EH (cell line): ENCODE measurements around the gene THOC5.

ENCODE experiments used
- DNase-seq: peaks from one replicate; pipeline ENCODE4 v3.0.0-alpha.2; 2015; ENCODE audit warnings: low read depth

THOC5 gene

DNA sequence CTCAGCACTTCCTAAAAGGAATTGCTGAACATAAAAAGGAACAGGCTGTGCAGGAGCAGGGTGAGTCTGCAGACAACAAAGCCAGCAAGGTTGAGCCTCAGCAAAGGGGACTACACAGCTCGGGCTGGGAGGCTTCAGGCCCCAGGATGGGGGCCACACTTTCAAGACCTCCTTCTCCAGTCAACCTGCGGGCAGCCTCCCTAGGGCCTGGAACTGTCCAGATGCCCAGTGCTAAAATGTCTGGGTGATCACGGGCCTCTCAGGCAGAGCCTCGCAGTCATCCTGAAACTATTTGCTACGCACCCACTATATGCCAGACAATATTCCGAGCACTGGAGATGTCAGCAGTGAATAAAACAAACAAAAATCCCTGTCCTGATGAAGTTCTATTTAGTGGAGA lies 77.4 kb downstream of the THOC5 start:
- peak; percentile 17 for DNase-seq

DNA sequence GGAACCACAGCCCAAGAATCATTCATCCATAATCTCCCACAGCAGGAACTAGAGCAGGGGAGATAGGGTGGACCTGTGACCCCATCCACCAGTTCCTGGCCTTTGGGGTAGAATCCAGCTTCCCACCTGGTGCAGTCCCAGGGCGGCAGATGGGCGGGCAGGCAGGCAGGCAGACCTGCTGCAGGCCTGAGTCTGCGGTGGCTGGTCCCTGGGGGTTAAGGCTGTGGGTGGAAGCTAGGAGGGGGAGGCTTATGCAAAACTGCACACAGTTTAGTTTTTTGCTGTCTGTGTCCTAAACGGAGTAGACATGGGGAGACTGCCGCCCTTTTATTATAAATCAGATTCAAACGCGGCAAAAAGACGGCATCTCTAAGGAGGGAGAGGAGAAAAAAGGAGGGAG lies 78.0 kb downstream of the THOC5 start:
- DNase-seq: no peak

DNA sequence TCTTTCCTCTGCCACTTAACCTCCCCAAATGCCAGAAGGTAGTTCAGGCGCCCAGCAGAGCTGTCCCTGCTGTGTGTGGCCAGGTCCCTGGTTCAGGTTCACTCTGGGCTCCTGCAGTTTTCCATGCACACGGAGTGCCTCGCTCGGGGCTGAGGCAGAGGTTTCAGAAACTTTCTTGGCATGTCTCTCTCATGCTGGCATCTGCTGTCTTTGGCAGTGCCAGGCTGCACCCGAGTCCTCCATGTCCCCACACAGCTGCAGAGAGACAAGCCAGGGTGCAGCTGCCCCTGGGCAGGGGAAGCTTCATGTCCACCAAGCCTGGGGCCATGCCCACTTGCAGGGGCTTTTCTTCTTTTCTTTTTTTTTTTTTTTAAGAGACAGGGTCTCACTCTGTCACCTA lies 80.6 kb downstream of the THOC5 start:
- no peak for DNase-seq

DNA sequence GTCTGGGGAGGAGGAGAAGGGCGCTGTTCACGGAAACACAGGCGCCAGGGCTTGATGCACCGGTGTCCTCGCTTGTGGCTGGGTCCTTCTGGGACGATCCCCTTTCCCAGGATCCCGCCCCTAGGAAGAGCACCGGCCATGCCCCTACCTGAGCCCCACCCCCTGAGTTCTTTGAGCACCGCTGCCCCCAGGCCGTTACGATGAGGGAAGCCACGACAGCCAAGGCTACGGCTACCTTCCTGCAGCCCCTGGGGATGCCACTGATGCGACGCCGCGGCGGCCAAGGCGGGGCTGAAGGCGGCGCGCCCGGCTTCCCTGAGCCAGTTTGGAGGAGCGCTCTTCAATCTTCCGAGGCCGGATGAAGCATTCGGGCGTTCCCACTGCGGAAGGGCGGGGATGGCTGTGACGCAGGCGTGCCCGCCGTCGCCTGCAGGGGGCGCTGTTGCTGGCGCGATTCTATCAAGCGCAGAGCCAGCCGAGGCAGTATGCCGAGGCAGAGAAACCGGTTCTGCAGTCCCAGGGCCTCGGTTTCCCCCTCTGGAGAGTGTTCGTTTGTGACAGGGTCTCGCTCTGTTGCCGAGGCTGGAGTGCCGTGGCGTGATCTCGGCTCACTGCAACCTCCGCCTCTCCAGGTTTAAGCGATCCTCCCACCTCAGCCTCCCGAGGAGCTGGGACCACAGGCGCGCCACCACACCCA lies 83.2 kb downstream of the THOC5 start:
- DNase-seq: peak; percentile 42

DNA sequence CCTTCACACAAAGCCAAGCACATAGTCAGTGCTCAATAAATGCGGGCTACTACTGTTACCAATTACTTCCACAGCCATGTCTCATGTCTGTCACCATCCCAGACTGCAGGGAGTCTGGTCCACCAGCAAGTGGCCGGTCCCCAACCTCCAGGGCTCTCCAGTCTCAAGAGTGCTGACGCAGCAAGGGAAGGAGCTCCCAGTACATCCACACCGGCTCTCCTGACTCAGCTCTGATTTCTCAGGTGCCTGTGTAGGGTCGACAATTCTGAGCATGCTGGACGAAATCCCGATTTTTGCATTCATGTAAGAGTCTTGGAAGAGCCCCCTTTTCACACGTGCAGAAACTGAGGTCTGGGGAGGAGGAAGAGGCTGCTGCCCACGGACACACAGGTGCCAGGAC lies 83.8 kb downstream of the THOC5 start:
- no peak for DNase-seq

DNA sequence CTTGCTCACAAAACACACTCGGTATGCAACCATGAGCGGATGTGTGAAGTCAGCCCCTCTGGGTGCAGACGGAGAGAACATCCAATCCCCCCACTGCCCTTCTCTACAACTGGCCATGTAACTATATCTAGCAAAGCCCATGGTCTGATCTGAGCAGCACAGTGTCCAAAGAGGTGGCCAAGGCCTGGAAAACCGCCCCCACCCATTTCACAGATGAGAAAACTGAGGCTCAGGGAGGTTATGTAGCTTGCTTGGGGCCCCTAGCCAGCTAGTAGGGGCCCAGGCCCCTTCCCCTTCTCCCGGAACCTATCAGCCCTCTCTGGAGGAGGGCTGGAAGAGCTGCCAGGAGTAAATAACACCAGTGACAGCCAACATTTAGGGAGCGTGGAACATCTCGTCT lies 89.0 kb downstream of the THOC5 start:
- DNase-seq: no peak

DNA sequence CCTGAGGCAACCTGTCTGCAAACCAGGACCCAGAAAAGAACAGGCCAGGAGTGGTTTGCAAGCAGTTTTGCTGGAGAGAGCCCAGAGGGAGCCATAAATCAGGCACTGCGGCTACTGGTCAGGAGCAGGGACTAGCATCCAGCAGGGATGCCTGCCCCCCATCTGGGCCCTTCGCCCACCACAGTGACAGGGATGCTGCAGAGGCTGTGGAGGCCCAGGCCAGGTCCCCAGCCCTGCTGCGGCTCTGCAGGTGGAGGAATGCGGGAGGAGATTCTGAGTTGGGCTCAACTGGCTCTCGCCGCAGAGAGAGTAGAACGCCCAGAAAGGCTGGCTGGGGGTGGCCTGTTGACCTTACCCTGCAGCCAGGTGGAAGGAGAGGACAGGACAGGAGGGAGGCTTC lies 89.9 kb downstream of the THOC5 start:
- DNase-seq: no peak

DNA sequence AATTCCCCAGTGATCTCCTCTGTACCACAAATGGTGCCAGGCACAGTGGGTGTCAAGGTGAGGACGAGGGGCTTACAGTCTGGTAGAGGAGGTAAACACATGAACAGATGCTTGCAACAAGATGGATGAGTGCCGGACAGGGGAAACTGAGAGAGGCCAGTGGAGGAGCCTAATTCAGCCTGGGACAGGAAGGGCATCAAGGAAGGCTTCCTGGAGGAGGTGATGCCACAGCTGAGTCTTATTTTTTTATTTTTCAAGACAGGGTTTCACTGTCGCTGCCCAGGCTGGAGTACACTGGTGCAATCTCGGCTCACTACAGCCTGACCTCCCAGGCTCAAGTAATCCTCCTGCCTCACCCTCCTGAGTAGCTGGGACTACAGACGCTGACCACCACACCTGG lies 92.3 kb downstream of the THOC5 start:
- no peak for DNase-seq

DNA sequence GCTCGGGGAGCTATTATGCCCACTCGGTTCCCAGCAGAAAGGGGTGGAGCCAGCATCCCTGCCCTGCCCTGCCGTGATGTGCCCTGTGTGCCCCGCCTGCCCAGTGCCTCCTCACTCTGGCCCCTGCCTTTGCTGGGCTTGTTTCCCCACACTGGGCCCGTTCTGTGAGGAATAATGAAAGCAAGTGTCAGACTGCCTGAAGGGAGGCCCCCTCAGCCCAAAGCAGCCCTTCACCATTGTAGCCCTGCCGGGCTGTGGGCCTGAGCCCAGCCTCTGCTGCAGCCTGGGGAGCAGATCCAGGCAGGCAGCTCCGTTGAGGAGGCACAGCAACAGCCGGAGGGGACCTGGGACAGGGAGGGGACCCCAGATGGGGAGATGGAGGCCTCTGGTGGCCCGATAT lies 93.8 kb downstream of the THOC5 start:
- DNase-seq: no peak

DNA sequence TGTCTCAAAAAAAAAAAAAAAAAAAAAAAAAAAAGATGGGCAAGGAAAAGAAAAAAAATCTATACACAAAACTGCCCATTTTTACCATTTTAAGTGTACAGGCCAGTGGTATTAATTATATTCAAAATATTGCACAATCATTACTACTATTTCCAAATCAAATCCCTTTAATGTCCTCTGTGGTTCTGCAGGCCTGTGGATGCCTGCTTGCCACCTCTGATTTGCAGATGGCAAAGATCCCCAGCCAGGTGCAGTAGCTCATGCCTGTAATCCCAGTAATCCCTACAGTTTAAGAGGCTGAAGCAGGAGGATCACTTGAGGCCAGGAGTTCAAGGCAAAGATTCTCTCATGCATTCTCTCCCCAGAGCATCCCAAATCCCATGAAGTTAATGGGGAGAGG lies 95.0 kb downstream of the THOC5 start:
- no peak for DNase-seq

DNA sequence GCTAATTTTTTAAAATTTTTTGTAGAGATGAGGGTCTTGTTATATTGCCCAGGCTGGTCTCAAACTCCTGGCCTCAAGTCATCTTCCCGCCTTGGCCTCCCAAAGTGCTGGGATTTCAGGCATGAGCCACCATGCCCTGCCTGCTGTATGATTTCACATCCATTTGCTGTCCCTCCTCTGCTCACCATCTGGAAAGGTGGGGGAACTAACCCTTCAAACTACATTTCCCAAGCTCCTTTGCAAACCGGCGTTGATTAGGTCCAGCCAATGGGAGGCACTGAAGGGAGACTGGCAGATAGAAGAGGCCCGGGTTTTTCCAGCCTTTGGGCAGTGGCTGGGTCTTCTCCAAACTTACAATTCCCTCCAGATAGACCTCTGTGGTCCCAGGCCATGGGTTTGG lies 95.8 kb downstream of the THOC5 start:
- peak; percentile 58 for DNase-seq

DNA sequence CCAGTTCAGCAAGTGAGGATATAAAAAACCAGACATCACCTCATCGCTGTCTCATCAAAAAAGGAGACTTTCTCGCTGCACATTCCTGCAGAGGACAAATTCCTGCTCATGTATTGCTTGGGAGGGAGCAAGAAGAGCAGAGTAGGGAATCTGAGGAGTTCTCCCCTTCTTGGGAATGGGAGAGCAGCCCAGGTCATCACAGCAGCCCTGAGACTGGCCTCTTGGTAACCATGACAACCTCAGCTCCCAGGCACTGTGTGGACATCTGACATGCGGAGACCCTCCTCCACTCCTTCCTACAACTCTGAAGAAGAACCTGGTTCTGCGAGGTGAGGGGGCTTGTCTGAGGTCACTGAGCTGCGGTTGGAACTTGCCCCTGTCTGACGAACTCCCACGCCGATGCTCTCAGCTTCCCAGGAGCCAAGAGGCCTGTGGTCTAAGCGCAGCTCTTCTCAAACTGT lies 97.3 kb downstream of the THOC5 start:
- DNase-seq: peak; percentile 52
